G401 (cell line): ENCODE data around the gene ASPSCR1. TPM values are rescaled to one million over a fixed set of nuclear protein-coding genes. Genes with fewer than 3 reads are reported as not detected.
A peak's percentile ranks its signal among the peaks of the same experiment; 100 is the strongest.

Source experiments
- DNase-seq: peaks from one replicate; pipeline ENCODE4 v3.0.0-alpha.2; 2015; ENCODE audit warnings: low spot score
- in situ Hi-C: cut with HindIII; loops from 2 replicates; pipeline ENCODE4 v1.10.0; 2016; ENCODE audit warnings: low sequenced_read_pairs, mixed read lengths
- total RNA-seq: library from RNA; depleted of rRNA; stranded (reverse); fragments of >200 nt; shearing (Covaris generic); gene quantifications from 2 replicates; pipeline ENCODE4 v1.2.3, GENCODE V29; 2014

The ASPSCR1 gene
- total RNA-seq, 1 experiment from 2014 or later = 42.0 TPM

DNA sequence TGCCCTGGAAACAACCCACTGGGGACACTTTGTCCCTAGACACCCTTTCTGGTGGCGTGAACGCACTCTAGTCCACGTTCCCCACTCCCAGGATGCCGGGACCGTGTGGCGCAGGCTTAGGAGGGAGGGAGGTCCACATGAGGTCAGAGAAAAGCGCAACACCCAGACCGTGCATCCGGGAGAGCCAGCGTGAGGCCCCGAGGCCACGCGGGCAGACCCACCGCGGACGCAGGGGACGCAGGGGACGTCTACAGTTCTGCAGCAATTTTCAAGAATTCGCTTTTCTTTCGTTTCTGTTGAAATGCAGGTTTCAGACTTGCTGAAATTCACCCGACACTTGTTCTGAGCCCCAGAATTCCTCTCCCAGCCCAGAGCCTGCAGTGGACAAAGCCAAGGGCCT, 69.5 kb downstream of the ASPSCR1 start:
- DNase-seq = no peak
- in situ Hi-C loops = no loop called here

DNA sequence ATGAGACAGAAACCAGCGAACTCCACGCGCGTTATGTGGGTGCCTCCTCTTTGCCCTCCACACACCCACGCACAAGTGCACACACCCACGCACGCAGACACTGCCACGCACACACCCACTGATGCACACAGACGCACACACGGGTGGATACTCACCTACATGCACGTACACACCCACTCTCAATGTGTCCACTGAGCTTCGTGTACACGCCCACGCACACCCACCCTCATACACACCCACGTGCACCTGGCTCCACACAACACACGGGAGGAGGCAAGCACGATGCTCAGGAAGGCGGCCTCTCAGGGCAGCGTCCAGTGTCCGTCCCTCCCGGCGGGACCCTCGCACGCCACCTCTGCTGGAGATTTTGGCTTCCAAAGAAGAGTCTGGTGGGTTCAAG, 70.0 kb downstream of the ASPSCR1 start:
- no peak for DNase-seq
- in situ Hi-C loops = no loop called here

DNA sequence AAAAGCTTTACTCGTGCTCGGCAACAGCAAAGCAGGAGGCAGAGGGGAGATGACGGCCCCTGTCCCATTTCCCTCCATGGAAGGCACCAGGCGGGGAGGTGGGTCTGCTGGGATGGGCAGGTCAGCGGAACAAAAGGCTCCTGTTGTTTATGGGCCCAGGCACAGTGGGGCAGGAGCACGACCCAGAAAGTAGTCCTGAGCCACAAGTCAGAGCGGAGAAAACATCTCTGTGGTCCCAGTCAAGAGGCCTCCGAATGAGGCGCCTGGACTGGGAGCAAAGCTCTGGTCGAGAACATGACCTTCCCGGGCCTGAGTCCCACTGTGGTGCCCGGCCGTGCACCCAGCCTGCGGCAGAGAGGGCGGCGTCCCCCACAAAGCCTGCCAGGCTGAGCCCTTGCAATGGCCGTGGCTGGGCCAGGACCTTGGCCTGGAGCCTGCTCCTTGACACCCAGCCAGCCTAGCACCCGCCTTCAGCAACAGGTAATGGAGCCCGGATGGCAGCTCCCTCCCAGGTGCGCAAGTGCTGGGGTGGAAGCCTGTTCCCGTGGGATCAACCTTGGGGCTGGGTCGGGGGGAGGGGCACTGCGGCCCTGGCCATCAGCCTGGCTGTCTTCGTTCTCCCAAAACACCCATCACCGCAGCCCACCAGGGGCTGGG, 70.6 kb downstream of the ASPSCR1 start:
- DNase-seq = no peak
- in situ Hi-C loops = no loop called here

DNA sequence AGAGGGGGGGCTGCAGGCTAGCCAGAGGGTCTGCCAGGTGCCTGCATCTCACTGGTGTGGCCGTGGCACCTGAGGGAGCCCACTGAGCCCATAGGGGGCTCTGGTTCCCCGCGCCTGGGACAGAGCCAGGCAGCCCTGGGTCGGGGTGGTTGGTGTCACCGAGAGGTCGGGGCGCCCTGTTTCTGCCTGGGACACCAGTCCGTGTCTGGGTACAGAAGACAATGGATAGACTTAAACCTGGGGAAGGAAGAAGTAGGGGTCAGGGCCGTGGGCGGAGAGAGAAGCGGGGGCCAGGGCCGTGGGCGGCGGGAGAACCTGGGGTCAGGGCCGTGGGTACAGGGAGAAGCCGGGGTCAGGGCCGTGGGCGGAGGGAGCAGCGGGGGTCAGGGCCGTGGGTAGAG, 71.1 kb downstream of the ASPSCR1 start:
- in situ Hi-C loops = no loop called here
- no peak for DNase-seq

DNA sequence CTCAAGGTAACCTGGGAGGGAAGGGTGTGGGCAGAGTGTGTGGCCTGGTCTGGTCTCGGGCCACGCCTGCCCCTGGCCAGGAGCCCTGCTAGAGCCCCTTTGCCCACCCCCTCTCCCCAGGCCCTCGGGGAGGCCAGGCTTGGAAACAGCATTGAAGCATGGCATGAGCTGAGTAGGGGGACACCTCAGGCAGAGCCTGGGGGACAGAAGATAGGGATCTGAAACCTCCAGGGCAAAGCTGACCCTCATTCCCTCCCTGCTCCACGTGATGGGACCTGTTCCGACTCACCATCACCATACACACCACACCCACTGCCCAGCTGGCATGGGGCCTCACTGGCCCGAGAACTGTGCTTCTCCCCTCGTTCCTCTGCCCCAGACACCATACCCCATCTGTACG, 71.7 kb downstream of the ASPSCR1 start:
- DNase-seq = no peak
- in situ Hi-C loops = no loop called here

DNA sequence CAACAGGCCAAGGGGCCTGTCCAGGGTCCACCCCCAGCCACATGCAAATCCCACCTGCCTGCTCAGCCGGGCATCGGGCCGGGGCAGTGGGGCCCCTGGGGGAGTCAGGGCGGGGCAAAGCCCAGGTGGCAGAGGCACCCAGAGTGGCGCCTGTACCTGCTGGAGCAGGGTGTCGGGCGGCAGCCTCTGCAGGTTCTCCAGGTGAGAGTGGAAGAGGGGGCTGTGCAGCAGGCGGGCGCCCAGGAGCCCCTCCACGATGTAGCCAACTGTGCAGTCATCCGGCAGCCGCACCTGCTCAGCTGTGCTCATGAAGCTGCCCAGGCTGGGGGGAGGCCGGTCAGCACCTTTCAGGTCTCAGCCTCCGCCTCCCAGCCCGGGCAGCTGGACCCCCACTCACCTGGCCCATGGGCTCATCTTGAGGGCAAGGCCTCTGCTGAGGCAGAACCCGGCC, 72.1 kb downstream of the ASPSCR1 start:
- no peak for DNase-seq
- in situ Hi-C loops = no loop called here

DNA sequence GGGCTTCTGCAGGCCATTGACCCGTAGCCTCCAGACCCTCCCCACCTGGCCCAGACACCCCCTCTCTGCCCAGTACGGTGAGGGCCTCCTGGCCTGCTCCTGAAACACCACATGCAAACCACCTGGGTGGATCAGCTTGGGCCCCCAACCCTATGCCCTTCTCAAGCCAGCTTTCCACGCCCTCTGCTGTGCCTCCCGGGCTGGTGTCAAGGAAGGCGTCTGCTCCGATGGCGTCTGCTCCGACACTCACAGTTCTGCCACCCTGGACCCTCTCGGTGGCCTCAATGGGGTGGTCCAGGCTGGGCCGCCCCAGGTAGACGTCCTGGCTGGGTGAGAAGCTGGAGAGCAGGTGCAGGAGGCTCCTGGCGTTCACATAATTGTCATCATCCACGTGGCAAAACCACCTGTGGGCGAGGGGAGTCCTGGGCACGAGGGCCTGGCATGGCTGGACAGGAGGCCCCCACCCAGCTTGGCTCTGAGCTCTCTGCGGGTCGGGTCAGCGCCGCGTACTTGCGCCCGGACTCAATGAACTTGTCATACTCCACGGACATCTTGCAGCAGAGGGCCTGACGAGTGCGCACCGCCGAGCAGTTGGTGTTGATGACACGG, 72.8 kb downstream of the ASPSCR1 start:
- in situ Hi-C loops = no loop called here
- DNase-seq = no peak

DNA sequence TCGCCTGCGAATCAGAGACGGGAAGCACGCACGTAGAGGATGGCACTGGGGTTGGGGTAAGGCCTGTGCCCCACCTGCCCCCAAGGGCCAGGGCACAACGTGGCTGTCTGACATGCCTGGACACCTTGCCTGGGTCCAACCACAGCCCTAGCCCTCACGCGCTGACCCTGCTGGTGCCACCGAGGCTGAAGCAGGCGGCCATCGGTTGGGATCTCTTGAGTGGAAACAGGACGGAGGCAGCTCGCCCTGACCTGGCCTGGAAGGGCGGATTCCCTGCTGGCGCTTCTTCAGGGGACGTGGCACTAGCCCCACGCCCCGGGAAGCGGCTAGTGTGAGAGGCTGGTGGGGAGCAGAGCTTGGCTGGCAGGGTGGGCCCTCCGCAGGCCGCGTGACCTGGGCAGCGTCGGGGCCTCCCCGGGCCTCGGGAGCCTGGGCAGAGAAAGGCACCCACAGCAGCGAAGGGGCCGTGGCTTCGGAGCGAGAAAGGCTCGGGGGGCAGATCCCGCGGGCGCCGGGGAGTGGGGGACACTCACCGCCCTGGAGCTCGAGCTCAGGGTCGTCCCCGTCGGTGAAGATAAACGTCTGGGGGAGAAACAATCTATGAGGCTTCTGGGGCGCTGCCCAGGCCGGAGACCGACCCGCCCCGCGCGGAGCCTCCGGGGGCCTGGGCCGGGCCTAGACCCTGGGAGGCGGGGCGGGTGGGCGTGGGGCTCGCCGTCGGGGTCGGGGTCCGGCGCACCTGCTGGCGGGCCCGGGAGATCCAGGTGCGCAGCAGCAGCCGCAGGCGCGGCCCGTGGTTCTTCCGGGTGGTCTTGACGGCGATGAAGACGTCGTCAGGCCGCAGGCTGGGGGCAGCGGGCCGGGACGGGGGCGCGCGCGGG, 73.6 kb downstream of the ASPSCR1 start:
- no peak for DNase-seq
- in situ Hi-C loops = no loop called here

DNA sequence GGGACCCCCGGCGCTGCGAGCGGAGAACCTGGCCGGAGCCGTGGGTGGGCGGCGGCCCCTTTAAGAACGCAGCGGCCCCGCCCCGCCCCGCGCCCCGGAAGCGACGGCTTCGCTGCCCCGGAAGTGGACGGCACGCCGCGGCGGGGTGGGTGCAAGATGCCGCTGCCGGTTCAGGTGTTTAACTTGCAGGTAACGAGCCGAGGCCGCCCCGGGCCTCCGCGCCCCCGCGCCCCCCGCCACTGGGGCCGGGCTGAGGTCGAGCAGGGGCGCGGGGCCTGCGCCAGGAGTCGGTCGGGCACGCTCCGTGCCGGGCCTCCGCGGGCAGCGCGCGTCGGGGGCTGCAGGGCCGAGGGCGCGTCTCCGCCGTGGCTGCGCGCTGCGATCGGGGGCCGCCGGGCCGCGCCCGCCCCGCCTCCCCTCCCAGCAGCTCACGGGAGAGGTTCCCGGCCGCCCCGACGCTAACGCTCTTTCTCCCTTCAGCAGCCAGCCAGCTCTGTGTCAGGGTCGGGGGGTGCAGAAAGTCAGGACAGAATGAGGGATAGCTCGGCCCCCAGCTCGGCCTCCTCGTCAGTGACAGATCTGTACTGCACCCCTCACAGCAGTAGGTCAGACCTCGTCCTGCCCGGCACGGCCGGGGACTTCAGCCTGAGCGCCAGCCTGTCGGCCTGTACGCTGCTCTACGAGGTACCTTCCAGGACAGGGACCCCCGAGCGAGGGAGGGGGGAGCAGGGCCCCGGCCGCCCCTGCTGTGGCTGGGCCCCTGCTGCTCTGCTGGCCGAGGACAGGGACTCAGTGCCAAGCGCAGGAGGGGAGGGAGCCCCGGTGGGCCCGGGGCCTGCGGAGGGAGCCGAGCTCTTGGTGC, 74.6 kb downstream of the ASPSCR1 start, which contains the start of the genes GPS1 and RFNG:
TSS of gene GPS1 (plus strand) at position 123 of the 862 bp plus-strand sequence. CDS start at position 157, 34 bp downstream.
TSS of gene RFNG (minus strand) at position 36 of the 862 bp plus-strand sequence. CDS start 45 bp downstream, outside the sequence.
- in situ Hi-C loops = no loop called here
- peak; percentile 77 for DNase-seq

DNA sequence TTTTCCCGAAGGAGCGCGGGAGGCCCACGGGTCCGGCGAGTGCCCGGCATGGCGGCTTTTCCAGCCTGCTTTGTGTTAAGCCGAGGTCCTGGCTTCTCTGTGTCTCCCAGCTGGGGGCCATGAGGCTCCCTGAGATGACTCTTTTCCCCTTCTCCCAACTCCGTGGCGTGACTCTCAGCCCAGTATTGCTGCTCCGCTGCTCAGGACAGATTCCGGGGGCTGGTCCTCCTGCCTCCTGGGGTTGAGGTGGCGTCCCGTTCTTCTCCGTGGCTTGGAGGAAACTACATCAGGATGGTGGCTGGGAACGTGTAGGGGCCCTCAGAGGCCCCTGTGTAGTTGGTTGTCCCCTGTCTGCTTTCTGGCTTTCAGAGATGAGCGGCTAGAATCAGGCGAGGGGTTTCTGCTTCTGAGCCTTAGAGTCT, 75.2 kb downstream of the ASPSCR1 start:
- DNase-seq = no peak
- in situ Hi-C loops = no loop called here

DNA sequence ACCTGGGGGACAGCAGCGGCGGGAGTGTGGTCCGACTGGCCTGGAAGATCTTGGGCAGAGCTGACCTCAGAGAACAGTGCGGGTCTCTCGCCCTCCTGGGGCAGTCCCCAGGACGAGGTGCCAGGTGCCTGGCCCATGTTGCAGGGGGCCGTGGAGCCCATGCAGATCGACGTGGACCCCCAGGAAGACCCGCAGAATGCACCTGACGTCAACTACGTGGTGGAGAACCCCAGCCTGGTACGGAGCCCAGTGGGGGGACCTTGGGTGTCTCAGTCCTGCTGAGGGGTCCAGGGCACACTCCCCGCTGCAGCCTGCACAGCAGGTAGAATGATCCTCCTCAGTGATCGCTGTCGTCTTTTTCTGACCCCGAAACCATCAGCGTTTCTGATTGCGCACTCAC, 75.7 kb downstream of the ASPSCR1 start:
- DNase-seq = no peak
- in situ Hi-C loops = no loop called here

DNA sequence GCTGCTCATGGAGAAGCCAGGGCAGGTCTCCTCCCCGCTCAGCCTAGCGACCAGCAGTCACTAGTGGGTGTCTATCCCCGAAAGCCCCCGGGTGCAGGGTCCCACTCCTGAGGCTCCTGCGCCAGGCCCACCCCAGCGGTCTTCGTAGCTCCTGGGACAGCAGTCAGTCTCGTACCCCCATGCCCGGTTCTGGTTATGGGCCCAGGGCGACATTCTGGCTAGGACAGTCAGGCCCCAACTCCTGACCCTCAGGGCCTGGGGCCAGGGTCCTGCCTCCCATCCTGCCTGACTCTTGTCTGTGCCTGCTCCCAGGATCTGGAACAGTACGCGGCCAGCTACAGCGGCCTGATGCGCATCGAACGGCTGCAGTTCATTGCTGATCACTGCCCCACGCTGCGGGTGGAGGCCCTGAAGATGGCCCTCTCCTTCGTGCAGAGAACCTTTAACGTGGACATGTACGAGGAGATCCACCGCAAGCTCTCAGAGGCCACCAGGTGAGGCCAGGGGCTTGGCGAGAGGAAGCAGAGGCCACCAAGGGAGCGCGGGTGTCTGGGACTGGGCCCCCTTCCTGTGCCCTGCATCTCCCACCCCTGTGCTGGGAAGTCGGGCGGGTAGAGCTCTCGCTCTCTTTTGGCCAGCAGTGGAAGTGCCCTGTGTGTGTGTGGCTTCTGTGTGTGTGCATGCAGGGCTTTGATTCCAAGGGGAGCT, 76.3 kb downstream of the ASPSCR1 start:
- in situ Hi-C loops = no loop called here
- DNase-seq = no peak

DNA sequence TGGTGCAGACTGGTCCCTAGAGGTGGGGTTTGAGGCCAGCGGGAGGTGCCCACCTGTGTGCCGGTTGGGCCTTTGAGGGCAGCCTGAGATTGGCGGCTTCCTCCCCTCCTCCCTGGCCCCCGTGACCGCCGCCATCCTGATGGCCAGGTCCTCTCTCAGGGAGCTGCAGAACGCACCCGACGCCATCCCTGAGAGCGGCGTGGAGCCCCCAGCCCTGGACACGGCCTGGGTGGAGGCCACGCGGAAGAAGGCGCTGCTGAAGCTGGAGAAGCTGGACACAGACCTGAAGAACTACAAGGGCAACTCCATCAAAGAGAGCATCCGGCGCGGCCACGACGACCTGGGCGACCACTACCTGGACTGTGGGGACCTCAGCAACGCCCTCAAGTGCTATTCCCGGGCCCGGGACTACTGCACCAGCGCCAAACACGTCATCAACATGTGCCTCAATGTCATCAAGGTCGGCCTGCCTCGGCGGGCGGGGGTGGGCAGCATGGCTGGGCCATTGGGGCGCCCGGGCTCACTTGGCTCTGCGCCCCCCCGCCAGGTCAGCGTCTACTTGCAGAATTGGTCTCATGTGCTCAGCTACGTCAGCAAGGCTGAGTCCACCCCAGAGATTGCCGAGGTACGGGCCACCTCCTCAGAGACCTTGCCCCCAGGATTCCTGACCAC, 77.1 kb downstream of the ASPSCR1 start:
- in situ Hi-C loops = no loop called here
- no peak for DNase-seq

DNA sequence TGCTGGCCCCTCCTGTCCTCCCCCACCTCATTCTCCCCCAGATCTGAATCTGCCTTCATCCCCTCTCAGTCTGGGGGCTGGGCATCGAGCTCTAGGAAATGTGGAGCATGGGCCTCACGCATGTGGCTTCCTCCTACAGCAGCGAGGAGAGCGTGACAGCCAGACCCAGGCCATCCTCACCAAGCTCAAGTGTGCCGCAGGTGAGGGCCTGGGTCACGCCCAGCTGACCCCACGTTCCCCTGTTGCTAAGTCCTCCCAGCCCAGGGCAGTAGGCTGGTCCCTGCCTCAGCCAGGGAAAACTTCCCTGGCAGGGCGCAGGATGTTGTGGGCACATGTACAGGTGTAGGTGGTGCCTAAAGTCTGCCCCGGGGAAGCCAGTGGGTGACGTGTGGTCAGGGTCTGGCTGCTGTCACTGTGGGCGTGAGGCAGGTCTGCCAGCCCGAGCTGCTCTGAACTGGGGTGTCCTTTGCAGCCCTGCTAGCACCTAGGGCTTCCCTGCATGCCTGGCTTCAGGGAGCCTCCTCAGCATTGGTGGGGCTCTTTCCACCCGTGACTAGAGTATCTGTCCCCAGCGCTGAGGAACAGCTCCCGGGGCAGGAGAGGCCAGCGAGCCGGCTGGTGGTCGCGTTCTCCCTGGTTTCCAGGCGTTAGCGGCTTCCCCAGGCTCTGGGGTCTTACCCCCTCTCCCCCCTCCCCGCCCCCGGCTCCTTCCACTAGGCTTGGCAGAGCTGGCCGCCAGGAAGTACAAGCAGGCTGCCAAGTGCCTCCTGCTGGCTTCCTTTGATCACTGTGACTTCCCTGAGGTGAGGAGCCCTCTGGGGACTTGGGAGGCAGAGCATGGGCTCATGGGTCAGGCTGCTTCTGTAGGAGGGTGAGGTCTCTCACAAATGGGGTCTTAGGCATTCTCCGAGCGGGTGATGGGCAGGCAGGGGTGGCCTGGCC, 77.9 kb downstream of the ASPSCR1 start:
- DNase-seq = no peak
- in situ Hi-C loops = no loop called here

DNA sequence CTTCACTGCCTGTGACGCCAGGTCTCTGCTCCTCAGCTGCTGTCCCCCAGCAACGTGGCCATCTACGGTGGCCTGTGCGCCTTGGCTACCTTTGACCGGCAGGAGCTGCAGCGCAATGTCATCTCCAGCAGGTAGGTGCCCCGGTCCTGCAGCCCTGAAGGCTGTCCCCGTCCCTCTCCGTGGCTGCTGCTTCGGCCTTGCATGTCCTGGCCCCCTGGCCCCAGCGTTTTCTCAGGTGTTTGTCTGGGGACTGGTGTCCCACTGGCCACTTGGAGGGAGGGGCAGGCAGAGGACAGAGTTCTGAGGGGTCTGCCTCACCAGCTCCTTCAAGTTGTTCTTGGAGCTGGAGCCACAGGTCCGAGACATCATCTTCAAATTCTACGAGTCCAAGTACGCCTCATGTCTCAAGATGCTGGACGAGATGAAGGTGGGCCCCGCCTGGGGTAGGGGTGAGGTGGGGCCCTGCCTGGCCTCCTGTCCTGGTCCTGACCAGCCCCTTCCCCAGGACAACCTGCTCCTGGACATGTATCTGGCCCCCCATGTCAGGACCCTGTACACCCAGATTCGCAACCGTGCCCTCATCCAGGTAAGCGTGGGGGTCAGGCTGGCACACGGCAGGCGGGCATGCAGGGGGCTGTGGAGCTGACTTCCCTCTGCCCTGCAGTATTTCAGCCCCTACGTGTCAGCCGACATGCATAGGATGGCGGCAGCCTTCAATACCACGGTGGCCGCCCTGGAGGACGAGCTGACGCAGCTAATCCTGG, 78.7 kb downstream of the ASPSCR1 start:
- no peak for DNase-seq
- in situ Hi-C loops = no loop called here
